GM12875 (cell line): Measurements from ENCODE around the gene CBFB.

Source experiments
- H3K4me3 ChIP-seq: one replicate; pipeline ENCODE4 v1.5.1; 2011; ENCODE audit warnings: low read depth, low read length, control low read depth
- CTCF ChIP-seq: IDR thresholded peaks from 2 replicates; pipeline ENCODE4 v1.5.1; 2011; ENCODE audit warnings: low read depth, mild to moderate bottlenecking, control low read depth, inconsistent platforms, low read length, moderate library complexity, borderline replicate concordance; ENCODE audit not compliant: insufficient read depth

Gene CBFB

GRCh38 chr16:66996324-66996982, 32.5 kb upstream of the CBFB start:
- TF ChIP-seq CTCF, result no peak

GRCh38 chr16:66996983-66997358, 32.0 kb upstream of the CBFB start:
- no peak for TF ChIP-seq CTCF
- H3K4me3 ChIP-seq, result no peak overlapping the region

More at GRCh38 chr16:66996324-66996982, 32.5 kb upstream of the CBFB start:
- H3K4me3 ChIP-seq, result no peak overlapping the region

GRCh38 chr16:67000384-67001351, 28.3 kb upstream of the CBFB start:
- no peak for TF ChIP-seq CTCF
- H3K4me3 ChIP-seq, result peak overlapping the region; percentile 54

- no peak overlapping the region for H3K4me3 ChIP-seq
- no peak for TF ChIP-seq CTCF
Measured at GRCh38 chr16:67001726-67002125, 27.2 kb upstream of the CBFB start.

GRCh38 chr16:67006930-67007658, 21.9 kb upstream of the CBFB start:
- TF ChIP-seq CTCF, result no peak
- no peak overlapping the region for H3K4me3 ChIP-seq

- H3K4me3 ChIP-seq, result no peak overlapping the region
- TF ChIP-seq CTCF, result no peak
Measured at GRCh38 chr16:67009158-67009557, 19.8 kb upstream of the CBFB start.

GRCh38 chr16:67011274-67011673, 17.7 kb upstream of the CBFB start:
- no peak for TF ChIP-seq CTCF
- no peak overlapping the region for H3K4me3 ChIP-seq
